Renal cortical epithelial cell (primary cell): ENCODE data around the gene CRYBA2. TPM values are rescaled to one million over a fixed set of nuclear protein-coding genes. Genes with fewer than 3 reads are reported as not detected.

Source experiments
- DNase-seq: peaks from one replicate; pipeline ENCODE4 v3.0.0-alpha.2; 2011; ENCODE audit warnings: low read depth
- total RNA-seq: library from RNA; depleted of rRNA; stranded (reverse); fragments of >200 nt; gene quantifications from 2 replicates; pipeline ENCODE4 v1.2.3, GENCODE V29; 2014

The CRYBA2 gene
- total RNA-seq, 1 donor from 2014 or later: not detected

DNA sequence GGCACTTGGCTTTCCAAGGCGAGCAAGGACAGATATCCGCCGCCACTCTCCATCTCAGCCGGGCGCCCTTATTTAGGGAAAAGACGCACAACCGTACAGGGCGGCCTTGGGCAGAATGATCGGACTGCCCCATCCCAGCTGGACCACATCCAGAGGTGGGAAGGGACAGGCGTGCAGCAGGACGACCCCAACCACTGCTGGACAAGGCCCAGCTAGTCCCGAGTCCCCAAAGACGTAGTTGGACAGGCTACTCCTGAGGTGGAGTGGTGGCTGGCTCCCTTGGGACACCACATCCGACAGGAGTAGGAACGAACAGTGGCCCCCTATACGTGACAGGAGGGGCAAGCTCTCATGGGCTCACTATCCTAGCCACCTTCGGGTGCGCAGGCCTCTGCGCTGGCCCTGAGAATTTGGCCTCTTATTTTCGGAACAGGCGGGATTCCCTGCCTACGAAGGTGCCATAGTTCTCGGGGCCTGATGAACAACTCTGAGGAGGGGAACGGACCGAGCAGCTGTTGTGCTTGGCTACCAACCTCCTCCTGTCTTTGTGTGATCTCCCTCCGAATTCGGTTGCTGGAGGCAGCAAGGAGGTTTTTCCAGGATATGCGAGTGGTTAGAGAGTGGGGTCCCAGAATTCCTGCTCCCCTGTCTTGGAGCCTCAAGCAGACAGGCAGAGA is 10.5 kb downstream of the CRYBA2 start:
- DNase-seq: no peak

DNA sequence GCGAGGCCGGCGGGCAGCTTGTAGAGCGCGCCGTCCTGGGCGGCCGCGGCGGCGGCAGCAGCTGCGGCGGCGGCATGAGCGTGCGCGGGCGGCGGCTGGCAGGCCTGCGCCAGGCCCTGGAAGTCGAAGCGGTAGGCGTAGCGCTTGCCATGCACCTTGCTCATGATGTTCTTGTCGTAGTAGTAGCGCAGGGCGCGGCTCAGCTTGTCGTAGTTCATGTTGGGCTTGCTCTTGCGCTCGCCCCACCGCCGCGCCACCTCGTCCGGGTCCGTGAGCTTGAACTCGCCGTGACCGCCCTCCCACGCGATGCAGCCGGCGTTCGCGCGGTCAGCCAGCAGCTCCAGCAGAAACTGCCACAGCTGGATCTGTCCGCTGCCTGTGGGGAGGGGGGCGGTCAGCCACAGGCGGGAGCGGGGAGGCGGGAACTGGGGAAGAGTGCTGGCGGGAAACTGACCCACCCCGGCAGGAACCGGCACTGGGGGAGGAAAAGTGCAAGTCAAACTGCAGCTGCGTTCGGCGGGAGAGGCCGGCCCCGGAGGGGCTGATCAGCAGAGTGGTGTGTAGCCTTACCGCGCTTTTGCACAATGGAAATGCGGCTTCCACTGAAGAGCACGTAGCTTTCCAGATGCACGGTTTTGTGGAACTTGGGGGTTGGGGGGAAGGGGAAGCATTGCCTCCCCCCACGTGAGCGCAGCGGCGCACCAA is 11.2 kb downstream of the CRYBA2 start:
- DNase-seq: no peak

DNA sequence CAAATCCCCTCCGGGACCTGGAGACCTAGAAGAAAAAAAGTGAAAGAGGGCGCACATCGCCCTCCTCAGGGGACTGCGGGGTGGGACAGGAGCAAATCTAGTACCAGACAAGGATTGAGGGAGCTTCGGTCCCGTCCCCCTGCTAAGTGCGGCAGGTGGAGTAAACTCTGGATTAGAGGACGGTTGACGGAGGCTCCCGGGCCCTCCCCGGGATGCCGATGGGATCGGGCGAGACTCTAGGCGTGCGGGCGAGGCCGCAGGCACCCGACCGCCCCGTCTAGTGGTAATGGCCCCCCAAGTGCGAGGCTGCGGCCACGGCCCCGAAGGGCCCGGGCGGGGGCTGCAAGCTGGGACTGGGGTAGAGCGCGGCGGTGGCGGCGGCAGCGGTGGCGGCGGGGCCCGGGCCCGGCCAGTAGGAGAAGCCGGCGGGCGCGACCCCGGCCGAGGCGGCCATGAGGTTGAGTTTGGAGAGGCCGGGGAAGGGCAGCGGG is 11.8 kb downstream of the CRYBA2 start:
- DNase-seq: no peak

DNA sequence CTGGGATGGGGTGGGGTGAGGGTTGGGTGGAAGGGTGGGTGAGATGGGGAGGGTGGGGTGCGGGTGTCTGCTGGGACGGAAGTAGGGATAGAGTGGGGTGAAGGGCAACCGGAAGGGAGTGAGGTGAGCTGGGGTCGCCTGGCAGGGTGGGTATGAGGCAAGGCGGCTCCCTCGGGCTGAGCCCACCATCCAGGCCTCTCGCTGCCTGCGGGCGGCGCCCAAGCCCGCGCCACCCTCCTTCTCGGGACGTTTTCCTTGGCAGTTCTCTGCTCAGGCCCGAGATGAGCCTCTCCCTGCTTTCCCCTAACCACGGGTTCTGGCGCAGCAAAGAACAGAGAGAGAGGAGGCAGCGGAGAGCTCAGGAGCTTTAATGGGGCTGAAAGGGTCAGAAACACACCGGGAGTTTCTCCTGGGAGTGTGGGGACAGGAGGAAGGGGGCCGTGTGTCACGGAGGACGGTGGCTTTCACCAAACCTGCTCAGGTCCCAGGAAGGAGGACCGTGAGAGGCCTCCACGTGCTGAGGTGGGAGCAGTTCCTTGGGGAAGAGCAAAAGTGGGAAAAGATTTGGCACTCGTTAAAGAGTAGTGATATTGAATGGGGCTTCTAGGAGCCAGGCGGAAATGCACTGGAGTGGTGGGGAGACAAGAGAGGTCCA is 12.4 kb downstream of the CRYBA2 start:
- DNase-seq: no peak

DNA sequence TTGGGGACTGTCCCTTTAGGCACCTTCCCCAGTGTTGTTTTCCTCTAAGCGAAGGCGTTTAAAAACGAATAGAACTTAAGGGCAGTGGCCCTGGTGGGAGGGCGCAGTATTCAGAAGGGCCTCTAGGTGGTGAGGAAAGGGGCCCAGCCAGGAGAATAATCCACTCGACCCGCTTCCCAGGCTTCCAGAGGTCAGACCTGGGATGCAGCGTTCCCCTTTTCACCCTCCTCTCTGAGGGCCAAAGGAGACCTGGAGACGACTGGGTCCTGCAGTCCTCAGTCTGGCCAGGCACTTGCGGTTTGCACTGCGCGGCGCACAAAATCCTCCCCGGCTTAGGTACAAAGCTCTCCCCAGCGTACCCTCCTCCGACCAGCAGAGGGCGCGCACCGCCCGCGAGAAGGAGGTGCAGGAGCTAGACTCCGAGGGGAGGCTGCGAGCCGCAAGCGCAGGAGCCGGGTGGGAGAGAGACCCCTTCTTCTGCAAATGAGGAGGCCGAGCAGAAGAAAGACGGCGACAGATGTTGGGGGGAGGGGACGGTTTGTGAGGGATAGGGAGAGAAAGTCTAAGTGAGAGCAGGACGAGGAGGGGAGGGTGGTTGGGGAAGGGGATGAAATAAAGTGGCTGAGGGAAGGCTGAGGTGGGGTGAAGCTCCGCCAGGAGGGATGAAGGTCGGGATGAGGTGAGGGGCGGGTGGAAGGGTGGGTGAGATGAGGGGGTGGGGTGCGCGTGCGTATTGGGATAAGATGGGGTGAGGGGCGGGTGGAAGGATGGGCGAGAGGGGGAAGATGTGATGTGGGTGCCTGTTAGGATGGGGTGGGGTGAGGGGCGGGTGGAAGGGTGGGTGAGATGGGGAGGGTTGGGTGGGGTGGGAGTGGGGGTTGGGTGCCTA is 13.1 kb downstream of the CRYBA2 start:
- DNase-seq: peak; percentile 44

DNA sequence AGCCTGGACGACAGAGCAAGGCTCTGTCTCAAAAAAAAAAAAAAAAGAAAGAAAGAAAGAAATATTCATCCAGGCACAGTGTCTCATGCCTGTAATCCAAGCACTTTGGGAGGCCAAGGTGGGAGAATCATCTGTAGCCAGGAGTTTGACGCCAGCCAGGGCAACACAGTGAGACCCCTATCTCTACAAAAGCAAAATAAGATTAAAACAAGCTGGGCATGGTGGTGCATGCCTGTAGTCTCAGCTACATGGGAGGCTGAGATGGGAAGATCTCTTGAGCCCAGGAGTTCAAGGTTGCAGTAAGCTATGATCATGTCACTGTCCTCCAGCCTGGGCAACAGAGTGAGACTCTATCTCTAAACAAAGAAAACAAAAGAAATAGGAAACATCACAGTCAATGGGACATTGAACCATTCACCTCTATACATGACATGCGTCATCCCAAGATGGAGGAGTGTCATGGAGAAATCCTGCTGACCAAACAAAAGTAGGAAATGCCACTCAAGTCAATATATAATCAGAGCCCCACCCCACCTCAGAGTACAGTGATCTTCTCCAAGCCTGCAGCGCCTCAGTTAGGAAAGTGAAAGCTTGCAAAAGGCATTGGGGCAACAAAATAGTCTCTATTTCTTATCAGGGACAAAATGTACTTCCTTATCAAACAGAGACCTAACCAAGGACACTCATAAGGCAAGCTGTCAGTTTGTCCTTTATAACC is 18.0 kb downstream of the CRYBA2 start:
- no peak for DNase-seq

DNA sequence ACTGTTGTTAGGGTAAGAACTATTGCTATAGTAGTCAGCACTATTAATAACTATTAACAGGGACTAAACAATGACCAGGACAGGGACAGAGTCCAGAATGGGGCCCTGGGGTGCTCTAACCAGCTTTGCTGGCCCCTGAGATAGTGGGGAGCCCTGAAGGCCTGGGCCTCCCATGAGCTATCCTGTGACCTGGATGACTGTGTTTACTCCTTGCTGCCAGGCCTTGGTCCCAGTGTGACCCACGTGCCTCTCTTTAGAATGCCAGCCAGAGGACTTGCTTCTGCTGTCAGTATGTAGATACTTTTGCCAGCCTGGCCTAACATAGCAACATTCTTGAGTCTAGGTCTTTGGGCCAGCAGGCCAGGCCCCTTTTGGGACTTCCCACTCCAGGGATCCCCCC is 22.3 kb downstream of the CRYBA2 start:
- no peak for DNase-seq

DNA sequence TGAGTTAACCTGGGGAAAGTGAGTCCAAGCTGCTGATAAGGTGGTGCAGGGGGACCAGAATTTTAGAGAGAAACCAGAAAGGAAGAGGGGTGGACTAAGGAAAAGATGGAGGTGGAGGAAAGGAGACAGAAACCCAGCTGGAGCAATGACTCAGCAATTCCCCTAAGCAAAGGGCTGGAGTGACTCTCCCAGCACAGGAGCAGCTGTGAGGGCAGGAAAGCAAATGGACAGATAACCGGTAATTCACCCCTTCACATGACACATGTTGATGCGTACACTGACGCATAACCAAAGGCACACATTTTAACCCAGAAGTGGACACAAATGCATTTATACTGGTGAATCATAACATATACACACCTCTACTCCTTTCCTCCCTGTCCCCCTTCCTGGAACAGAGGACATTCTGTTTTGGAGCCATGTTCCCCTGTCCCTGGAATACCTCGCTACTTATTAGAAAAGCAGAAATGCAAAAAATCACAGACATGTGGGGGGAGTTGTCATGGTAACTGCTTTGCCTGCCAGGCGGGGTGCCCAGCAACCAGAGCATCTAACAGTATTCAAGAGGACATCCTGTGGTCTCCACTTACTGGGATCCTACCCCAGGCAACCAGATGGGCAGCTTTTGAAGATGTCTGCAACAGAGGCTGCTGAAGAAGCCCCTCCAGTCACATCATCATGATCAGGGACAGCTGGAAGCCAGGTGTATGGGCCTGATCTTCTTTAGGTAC is 29.0 kb downstream of the CRYBA2 start:
- peak; percentile 57 for DNase-seq

DNA sequence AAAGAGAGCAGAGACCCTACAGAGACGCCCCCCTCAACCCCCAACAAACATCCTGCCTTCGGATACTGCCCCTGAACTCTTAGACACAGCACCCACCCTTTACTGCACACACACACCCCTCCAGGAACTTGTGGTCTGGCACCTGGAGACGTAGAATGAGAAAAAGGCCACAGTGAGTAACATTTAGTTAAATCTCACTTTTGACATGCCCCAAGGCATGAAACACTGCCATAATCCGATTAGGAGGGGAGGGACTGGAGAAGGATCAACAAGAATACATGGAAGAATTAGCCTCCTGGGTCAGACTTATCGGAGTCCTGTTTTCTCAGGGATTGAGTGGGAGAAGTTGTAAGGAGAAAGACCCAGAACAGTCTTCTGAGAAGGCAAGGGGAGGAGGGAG is 29.6 kb downstream of the CRYBA2 start:
- DNase-seq: no peak

DNA sequence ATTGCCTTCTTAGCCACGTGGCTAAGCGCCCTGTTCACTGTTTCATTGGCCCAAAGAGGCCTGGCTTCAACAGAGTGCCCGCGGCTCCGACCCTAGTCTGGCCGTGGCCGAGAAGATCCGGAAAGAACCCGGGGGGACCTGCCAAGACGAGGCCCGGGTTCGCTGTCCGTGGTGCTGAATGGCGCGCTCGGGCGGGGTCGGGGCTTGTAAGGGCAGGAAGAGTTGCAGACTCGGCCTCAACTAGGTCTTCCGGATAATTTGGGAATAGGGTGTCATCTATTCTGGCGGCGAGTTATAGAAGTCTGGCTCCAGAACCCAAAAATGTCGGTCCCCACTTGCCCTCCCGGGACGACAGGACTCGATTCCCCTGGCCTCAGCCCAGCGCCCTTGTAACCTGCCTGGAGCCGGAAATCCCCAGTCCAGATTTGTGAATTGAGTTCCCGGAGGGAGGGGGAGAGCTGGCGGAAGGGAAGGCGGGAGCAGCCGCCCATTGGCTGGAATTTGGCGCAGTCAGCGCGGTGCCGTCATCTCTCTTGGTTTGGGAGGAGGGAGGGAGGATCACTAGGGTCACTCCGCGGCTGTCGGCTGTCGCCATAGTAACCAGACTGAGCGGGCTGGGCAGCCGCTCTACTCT is 30.2 kb downstream of the CRYBA2 start:
- DNase-seq: peak; percentile 56

DNA sequence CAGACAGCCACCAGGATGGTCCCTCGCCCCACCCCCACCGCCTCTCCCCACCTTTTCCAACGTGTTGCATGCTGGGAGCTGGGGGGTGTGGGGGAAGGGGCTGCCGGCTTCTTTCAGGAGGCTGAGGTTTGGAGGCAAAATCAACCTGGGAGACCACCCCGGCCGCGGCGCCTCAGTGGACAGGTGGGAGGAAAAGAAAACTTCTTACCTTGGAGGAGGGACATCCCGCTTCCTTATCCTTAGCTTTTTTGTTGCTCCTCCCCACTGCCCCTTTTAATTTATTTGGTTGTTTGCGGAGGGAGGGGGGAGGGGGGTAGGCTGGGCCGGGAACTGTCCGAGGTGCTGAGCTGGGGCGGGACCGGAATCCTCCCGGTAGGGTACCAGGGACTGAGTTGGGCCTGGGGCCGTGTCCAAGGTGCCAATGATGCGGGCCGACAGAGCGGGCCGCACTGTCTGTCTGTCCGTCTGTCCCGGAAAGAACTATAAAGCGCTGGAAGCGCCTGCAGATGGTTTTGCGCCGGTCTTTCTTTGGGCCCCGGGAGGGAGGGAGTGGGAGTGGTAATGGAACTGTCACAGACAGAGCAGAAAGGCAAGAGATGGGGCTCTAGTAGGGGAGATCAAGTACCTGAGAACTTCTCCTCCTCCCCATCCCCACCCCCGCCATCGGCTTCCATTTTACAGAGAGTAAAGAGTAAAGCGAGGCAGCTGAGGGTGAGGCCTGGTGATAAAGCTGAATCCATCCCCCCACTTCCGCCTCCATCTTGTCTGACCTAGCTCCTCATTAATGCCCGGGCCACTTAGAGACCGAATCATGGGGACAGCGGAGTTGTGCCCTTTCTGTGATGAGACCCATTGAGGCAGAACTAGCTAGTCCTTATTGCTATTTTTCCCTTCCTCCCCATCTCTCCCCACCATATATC is 31.3 kb downstream of the CRYBA2 start:
- no peak for DNase-seq

DNA sequence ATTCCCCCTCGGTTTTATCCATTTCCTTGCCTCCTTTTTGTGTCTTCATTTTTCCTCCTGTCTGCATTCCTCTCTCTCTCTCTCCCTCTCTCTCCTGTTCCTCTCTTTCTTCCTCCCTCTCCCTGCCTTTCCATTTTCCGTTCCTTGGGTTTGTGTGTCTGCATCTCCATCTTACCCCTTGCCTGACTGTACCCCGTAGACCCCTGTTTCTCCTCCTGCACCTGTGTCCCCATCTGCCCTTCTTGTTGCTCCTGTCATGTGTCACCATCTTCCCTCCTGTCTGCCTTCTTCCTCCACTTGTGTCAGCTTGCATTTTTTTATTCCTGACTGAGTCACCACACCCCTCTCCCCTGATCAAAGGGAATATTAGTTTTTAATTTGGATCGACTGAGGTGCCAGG is 32.0 kb downstream of the CRYBA2 start:
- no peak for DNase-seq

DNA sequence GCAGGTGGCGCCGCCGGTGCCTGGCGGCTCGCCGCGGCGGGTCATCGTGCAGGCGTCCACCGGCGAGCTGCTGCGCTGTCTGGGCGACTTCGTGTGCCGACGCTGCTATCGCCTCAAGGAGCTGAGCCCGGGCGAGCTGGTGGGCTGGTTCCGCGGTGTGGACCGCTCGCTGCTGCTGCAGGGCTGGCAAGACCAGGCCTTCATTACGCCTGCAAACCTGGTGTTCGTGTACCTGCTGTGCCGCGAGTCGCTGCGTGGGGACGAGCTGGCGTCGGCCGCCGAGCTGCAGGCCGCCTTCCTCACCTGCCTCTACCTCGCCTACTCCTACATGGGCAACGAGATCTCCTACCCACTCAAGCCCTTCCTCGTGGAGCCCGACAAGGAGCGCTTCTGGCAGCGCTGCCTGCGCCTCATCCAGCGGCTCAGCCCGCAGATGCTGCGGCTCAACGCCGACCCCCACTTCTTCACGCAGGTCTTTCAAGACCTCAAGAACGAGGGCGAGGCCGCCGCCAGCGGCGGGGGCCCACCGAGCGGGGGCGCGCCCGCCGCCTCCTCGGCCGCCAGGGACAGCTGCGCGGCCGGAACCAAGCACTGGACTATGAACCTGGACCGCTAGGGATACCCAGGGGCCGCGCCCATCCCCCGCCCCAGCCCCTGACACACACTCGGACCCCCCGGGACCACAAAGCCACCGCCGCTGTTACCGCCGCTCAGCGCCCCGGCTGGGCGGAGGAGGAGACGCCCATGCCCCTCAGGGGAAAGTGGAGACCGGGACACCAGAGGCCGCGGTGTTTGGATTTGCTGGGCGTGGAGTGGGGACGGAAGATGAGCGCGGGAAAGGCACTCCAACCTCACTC is 32.7 kb downstream of the CRYBA2 start:
- DNase-seq: no peak

DNA sequence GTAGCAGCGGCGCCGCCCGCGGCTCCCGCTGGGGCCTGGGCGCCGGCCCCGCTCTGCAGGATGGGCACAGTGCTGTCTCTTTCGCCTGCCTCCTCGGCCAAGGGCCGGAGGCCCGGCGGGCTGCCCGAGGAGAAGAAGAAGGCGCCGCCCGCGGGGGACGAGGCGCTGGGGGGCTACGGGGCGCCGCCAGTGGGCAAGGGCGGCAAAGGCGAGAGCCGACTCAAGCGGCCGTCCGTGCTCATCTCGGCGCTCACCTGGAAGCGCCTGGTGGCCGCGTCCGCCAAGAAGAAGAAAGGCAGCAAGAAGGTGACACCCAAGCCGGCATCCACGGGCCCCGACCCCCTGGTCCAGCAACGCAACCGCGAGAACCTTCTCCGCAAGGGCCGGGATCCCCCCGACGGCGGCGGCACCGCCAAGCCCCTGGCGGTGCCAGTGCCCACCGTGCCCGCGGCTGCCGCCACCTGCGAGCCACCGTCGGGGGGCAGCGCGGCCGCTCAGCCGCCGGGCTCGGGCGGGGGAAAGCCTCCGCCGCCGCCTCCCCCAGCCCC is 33.4 kb downstream of the CRYBA2 start:
- DNase-seq: no peak

DNA sequence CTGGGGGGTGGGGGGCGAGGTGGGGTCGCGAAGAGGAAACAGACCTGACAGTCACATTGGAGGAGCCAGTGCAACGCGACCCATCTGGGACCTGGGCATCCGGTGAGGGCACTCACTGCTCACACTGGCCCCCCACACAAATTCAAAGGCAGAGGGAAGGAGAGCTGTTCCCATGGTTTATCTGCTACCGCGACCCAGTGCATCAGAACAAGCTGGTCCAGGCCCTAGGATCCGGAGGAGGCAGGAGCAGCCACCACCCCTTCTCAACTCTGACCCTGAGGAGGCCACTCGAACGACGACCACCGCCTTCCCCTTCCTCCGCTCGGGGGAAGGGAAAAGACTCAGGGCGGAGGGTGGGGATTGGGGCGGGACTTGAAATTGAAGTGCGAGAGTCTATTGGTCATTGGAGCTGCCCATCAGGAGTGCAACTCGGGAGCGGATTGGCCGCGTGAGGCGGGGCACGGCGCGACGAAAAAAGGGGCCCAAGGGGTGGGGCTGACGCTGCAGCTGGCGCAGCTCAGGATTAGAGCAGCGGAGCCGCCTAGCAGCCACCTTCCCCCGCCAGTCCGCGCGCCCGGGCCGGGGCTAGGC is 34.0 kb downstream of the CRYBA2 start, which contains the start of gene CDK5R2:
Gene CDK5R2 (plus strand): TSS at position 526 of the 591 bp plus-strand sequence. CDS start 155 bp downstream, outside the sequence.
- DNase-seq: peak; percentile 45

DNA sequence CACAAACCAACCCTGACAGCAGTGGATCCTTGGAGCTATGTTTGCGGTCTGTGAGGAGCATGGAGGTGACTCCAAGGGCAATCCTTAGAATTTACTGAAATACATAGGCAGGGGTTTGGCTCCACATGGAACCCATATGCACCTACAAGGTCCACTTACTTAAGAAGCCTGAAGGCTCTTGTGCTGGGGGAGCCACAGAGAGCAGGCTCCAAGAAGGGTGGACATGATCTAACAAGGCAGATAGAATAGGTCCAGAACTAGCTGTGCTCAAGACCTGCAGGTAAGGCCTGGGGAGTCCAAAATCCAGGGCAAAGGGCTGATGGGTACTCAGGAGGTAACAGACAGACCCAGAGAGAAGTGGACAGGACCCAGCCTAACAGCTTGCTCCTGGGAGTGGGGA is 34.9 kb downstream of the CRYBA2 start:
- no peak for DNase-seq

DNA sequence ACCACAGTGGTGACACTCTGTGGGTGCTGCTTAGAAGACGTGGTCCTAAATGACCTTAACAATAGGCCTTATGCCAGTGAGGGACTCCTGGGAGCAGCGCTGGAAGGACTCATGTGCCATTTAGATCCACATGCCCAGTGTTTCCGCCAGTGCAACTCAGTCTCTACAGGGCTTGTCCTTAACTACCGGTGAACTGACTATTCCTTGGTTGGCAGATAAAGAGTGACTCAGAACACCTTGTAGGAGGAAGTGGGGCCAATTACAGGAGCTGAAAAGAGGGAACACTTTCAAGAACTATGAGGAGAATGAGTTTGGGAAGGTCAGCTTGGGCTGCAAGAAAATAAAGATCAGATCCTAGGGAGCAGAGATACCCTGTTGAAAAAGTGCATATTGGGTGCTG is 35.6 kb downstream of the CRYBA2 start:
- no peak for DNase-seq
